Colon (tissue), 2 donors: ENCODE data around the gene SLC5A12.
"Not testable (repeated sequence)": the region's sequence is repeated elsewhere in the genome, so short reads cannot be mapped to it uniquely, and the experiment has no call there.

Source experiments
- FAIRE-seq: peaks from 2 replicates; lab custom pipeline; 2012; peaks lifted over from hg19 to GRCh38; lab: Jason Lieb, UNC
- donor health status: control.
- donor health status: control.

SLC5A12 gene

DNA sequence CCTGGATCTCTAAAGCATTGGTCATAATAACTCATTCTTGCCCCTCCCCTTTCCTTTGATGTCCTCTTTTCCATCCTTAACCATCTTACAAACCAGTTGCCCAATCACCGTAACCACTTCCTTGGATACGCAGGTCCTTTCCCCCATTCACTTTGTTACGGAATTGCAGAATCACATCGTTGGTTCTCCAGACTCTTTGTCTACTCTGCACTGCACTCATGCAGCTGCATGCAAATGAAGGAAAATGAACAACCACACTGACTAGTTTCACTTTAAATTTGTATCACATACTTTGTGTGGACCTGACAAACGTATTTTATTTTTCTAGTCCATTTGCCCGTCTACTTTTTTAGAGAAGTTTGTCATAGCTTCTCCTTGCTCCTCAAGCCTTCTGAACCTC lies 69.9 kb downstream of the SLC5A12 start:
- no peak for FAIRE-seq

- FAIRE-seq = no peak
These were observed 72.0 kb downstream of the SLC5A12 start for GRCh38 chr11:26649884-26650283.

DNA sequence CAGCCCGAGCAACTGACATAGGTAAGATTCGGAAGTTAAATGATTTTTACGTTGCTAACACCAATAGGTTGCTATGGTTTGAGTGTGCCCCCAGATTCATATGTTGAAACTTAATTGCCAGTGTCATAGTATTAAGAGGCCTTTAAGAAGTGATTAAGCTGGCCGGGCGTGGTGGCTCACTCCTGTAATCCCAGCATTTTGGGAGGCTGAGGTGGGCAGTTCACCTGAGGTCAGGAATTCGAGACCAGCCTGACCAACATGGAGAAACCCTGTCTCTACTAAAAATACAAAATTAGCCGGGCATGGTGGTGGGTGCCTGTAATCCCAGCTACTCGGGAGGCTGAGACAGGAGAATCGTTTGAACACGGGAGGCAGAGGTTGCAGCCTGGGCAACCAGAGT lies 78.5 kb downstream of the SLC5A12 start:
- FAIRE-seq = not testable (repeated sequence)

- FAIRE-seq = no peak
These were observed 89.1 kb downstream of the SLC5A12 start for GRCh38 chr11:26632691-26633159.

- FAIRE-seq = no peak
These were observed 95.5 kb downstream of the SLC5A12 start for GRCh38 chr11:26626346-26626745.

DNA sequence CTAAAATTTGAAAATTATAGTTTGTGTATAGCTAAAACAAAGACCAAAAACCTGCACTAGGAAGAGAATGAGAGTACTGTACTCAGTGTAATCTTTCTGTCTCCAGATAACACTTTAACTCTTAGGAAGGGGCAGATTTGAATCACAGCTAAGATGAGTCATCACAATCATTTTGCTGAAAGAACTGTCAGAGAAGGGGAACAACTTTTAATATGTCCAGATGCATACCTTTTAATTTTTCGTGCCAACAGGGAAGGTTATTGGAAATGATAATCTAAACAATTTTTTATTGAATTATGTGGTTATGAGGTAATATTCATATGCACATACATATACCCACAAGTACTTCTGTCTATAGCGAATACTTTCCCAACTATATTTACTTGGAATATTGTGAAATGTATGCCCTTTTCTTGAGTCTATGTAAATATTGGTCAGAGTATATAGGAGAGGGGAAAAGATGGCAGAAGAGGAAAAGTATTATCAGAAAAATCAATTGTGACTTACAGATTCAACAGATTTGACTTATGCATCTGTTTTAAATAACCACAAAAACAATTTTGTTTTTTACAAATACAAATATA lies 98.7 kb downstream of the SLC5A12 start:
- no peak for FAIRE-seq

DNA sequence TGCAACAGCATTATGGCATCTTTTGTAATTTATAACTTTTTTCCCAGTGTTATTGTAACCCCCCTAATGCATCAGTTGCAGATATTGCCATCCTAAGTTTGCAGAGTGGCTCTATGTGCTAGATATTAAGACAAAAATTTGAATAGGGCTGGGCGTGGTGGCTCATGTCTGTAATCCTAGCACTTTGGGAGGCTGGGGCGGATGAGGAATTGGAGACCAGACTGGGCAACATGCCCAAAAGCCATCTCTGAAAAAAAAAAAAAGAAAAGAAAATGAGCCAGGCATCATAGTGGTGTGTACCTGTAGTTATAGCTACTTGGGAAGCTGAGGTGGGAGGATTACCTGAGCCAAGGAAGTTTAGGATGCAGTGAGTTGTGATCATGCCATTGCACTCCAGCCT lies 99.7 kb downstream of the SLC5A12 start:
- FAIRE-seq = no peak

- FAIRE-seq = no peak
These were observed 100.7 kb downstream of the SLC5A12 start for GRCh38 chr11:26621132-26621531.

- FAIRE-seq = peak; percentile 21
These were observed 101.4 kb downstream of the SLC5A12 start for GRCh38 chr11:26620282-26621045.

- FAIRE-seq = no peak
These were observed 103.4 kb downstream of the SLC5A12 start for GRCh38 chr11:26618441-26618840.
